Upper lobe of left lung (tissue), 4 donors: ENCODE results near the gene ANKMY1.

ENCODE experiments used
- CTCF ChIP-seq, 6 experiments: fragments of 450-650 bp in 4 of 6; fragments of 200-600 bp in 2 of 6; sonication (generic) in 2 of 6; IDR thresholded peaks; one replicate each; pipeline ENCODE4 v1.5.1; 2016 to 2019; ENCODE audit warnings: antibody characterized with exemption in 6 of 6
- POLR2A ChIP-seq, 4 donors: fragments of 450-650 bp; IDR thresholded peaks; one replicate each; pipeline ENCODE4 v1.5.1; 2016 to 2017; ENCODE audit warnings: antibody characterized with exemption in 4 of 4, mild to moderate bottlenecking in 2 of 4

GRCh38 chr2:240511351-240512108, 46.3 kb downstream of the ANKMY1 start:
- TF ChIP-seq CTCF (IDR thresholded peaks at IDR 0.05): no peak
- TF ChIP-seq POLR2A (IDR thresholded peaks at IDR 0.05): no peak
